Activated CD8-positive, alpha-beta T cell treated with anti-CD3 and anti-CD28 coated beads for 36 hours (primary cell): Measurements from ENCODE around the gene EEPD1. TPM values are rescaled to one million over a fixed set of nuclear protein-coding genes. Genes with fewer than 3 reads are reported as not detected.

Experiments
- ATAC-seq: fragments of 200-7000 bp; cut with Tn5 transposase; one replicate; pipeline ENCODE4 v1.10.0; 2021; ENCODE audit warnings: mild to moderate bottlenecking, moderate library complexity
- CTCF ChIA-PET: fragments of 350-600 bp; sonication (Branson Sonifier 250); formaldehyde crosslinking; loops from one replicate; lab custom pipeline; 2021; ENCODE audit warnings: antibody characterized with exemption; lab: Charles Lee
- POLR2A ChIA-PET: fragments of 350-600 bp; sonication (Branson Sonifier 250); formaldehyde crosslinking; loops from one replicate; lab custom pipeline; 2021; ENCODE audit warnings: antibody characterized with exemption; lab: Charles Lee
- DNase-seq: peaks from one replicate; pipeline ENCODE4 v3.0.0-alpha.2; 2020
- H3K27ac Mint-ChIP-seq: one replicate; pipeline ENCODE4 v1.8.0; 2021; ENCODE audit warnings: mild to moderate bottlenecking, mixed read lengths
- H3K27me3 Mint-ChIP-seq: one replicate; pipeline ENCODE4 v1.8.0; 2021; ENCODE audit warnings: mixed read lengths
- H3K36me3 Mint-ChIP-seq: one replicate; pipeline ENCODE4 v1.8.0; 2021; ENCODE audit warnings: low read depth, mixed read lengths
- H3K4me1 Mint-ChIP-seq: one replicate; pipeline ENCODE4 v1.8.0; 2021; ENCODE audit warnings: low read depth, mixed read lengths
- H3K4me3 Mint-ChIP-seq: one replicate; pipeline ENCODE4 v1.8.0; 2021; ENCODE audit warnings: mild to moderate bottlenecking, moderate library complexity, mixed read lengths
- H3K9me3 Mint-ChIP-seq: one replicate; pipeline ENCODE4 v1.8.0; 2021; ENCODE audit warnings: mixed read lengths
- CTCF ChIP-seq: fragments of 200-600 bp; IDR thresholded peaks from one replicate; pipeline ENCODE4 v1.8.0; 2022; ENCODE audit warnings: antibody characterized with exemption, mild to moderate bottlenecking
- intact Hi-C: fragments of 100-400 bp; cut with micrococcal nuclease; formaldehyde crosslinking; loops from one replicate; pipeline ENCODE4 v1.10.0; 2022
- total RNA-seq, 2 experiments: library from RNA; stranded (reverse); gene quantifications; one replicate each; pipeline ENCODE4 v1.2.3, GENCODE V29; 2021

EEPD1 gene
- total RNA-seq, 2 experiments from 2014 or later, result 0.76 to 0.90 TPM

GRCh38 chr7:36262309-36263094, 109.4 kb downstream of the EEPD1 start:
- DNase-seq (no peak), ATAC-seq (no peak)
- no peaks in the 10 kb centered on the region for H3K27me3 Mint-ChIP-seq
- intact Hi-C loops, result no loop called here
- H3K36me3 Mint-ChIP-seq, result no peaks in the 10 kb centered on the region
- peaks cover under 1% of the 10 kb centered on the region for H3K9me3 Mint-ChIP-seq
- H3K27ac Mint-ChIP-seq, result no peak overlapping the region
- CTCF ChIA-PET, result interaction anchor here (0.7 to 2.2 kb wide), 2 partner anchors 19 to 56 kb away, joined by 3 to 7 read pairs; no protein-coding TSS in a partner anchor
- POLR2A ChIA-PET, result no interaction called here
- peaks cover 5% of the 10 kb centered on the region for H3K4me1 Mint-ChIP-seq
- H3K4me3 Mint-ChIP-seq, result no peak overlapping the region
- no peak for TF ChIP-seq CTCF

GRCh38 chr7:36263095-36263484, 110.0 kb downstream of the EEPD1 start:
- Mint-ChIP-seq H3K9me3 (no peaks in the 10 kb centered on the region), H3K27me3 (no peaks in the 10 kb centered on the region), H3K4me3 (no peak overlapping the region), H3K36me3 (no peaks in the 10 kb centered on the region), H3K4me1 (peaks cover 5% of the 10 kb centered on the region), H3K27ac (no peak overlapping the region)
- TF ChIP-seq CTCF, result no peak
- ChIA-PET CTCF (interaction anchor here (0.7 to 2.2 kb wide), 2 partner anchors 18 to 56 kb away, joined by 3 to 7 read pairs; no protein-coding TSS in a partner anchor), POLR2A (no interaction called here)
- intact Hi-C loops, result no loop called here
- ATAC-seq (no peak), DNase-seq (no peak)

- H3K27ac Mint-ChIP-seq, result no peak overlapping the region
- H3K36me3 Mint-ChIP-seq, result no peaks in the 10 kb centered on the region
- no peaks in the 10 kb centered on the region for H3K27me3 Mint-ChIP-seq
- ChIA-PET POLR2A (no interaction called here), CTCF (interaction anchor here (1.4 to 2.2 kb wide), 2 partner anchors 9 to 55 kb away, joined by 3 to 7 read pairs; no protein-coding TSS in a partner anchor)
- ATAC-seq, result no peak
- intact Hi-C loops, result no loop called here
- DNase-seq, result no peak
- TF ChIP-seq CTCF, result no peak
- no peaks in the 10 kb centered on the region for H3K9me3 Mint-ChIP-seq
- H3K4me1 Mint-ChIP-seq, result peaks cover 5% of the 10 kb centered on the region
- no peak overlapping the region for H3K4me3 Mint-ChIP-seq
Observed at GRCh38 chr7:36264123-36264801, 111.2 kb downstream of the EEPD1 start.

GRCh38 chr7:36264913-36265516, 112.0 kb downstream of the EEPD1 start:
- no peak for TF ChIP-seq CTCF
- Mint-ChIP-seq H3K9me3 (no peaks in the 10 kb centered on the region), H3K27me3 (no peaks in the 10 kb centered on the region), H3K27ac (no peak overlapping the region), H3K4me3 (no peak overlapping the region), H3K36me3 (no peaks in the 10 kb centered on the region), H3K4me1 (peaks cover 5% of the 10 kb centered on the region)
- POLR2A ChIA-PET, result interaction anchor here (0.7 kb wide), 1 partner anchor 11 kb away, joined by 4 read pairs; no protein-coding TSS in a partner anchor
- DNase-seq (no peak), ATAC-seq (no peak)
- CTCF ChIA-PET, result interaction anchor here (0.7 to 1.4 kb wide), 3 partner anchors 9 to 54 kb away, joined by 3 read pairs; no protein-coding TSS in a partner anchor
- intact Hi-C loops, result no loop called here
